Large intestine (tissue), 12 donors: ENCODE results near the gene TNIP2. TPM values are rescaled to one million over a fixed set of nuclear protein-coding genes. Genes with fewer than 3 reads are reported as not detected.

Experiments
- DNase-seq, 2 donors: peaks; one replicate each; pipeline versions ENCODE4 v3.0.0 to v3.0.0-alpha.2; 2013
- H3K27ac ChIP-seq: one replicate; pipeline ENCODE4 v1.5.1; 2013; ENCODE audit warnings: low read length
- H3K27me3 ChIP-seq: 2 replicates; pipeline ENCODE4 v1.6.1; 2013; ENCODE audit warnings: low read length; ENCODE audit not compliant: control insufficient read depth, insufficient read depth
- H3K36me3 ChIP-seq: 2 replicates; pipeline ENCODE4 v1.6.1; 2013; ENCODE audit warnings: low read length; ENCODE audit not compliant: control insufficient read depth, insufficient read depth
- H3K4me1 ChIP-seq: one replicate; pipeline ENCODE4 v1.6.1; 2013; ENCODE audit warnings: low read length; ENCODE audit not compliant: control insufficient read depth, insufficient read depth
- H3K4me3 ChIP-seq: one replicate; pipeline ENCODE4 v1.5.1; 2013; ENCODE audit warnings: low read length
- H3K9me3 ChIP-seq: one replicate; pipeline ENCODE4 v1.6.1; 2013; ENCODE audit warnings: mild to moderate bottlenecking, low read depth, low read length, moderate library complexity; ENCODE audit not compliant: control insufficient read depth
- WGBS: methylation state at CpG from one replicate; pipeline ENCODE4 v1.1.5; 2013; ENCODE audit warnings: low lambda C conversion rate; ENCODE audit not compliant: insufficient coverage; 5-methylcytosine and 5-hydroxymethylcytosine counted together
- long read RNA-seq, 11 donors: transcript quantifications; one replicate each; lab custom pipeline, GENCODE V29; 2026
- polyA plus RNA-seq: library from polyadenylated mRNA; unstranded; fragments of 120-200 nt; gene quantifications from one replicate; pipeline ENCODE4 v1.2.1, GENCODE V29; 2013

The TNIP2 gene, protein sequence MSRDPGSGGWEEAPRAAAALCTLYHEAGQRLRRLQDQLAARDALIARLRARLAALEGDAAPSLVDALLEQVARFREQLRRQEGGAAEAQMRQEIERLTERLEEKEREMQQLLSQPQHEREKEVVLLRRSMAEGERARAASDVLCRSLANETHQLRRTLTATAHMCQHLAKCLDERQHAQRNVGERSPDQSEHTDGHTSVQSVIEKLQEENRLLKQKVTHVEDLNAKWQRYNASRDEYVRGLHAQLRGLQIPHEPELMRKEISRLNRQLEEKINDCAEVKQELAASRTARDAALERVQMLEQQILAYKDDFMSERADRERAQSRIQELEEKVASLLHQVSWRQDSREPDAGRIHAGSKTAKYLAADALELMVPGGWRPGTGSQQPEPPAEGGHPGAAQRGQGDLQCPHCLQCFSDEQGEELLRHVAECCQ
- 28.5 TPM for polyA plus RNA-seq
- long read RNA-seq, donor 1, transcript TNIP2-201 (6 exons, 1,974 nt): major isoform, 5 of 5 reads
- long read RNA-seq, donor 1, partial matches to known transcripts: 0 of 5 reads
- long read RNA-seq, donor 1, other reads (novel, unspliced or antisense): 0 of 5 reads
- long read RNA-seq, donor 2, transcript TNIP2-201 (6 exons, 1,974 nt): major isoform, 10 of 127 reads
- long read RNA-seq, donor 2, partial matches to known transcripts: 69 of 127 reads
- long read RNA-seq, donor 2, other reads (novel, unspliced or antisense): 45 of 127 reads
- long read RNA-seq, donor 3: 0 reads
- long read RNA-seq, donor 4, partial matches to known transcripts: 0 of 1 reads
- long read RNA-seq, donor 4, other reads (novel, unspliced or antisense): 0 of 1 reads
- long read RNA-seq, donor 5, transcript TNIP2-201 (6 exons, 1,974 nt): major isoform, 6 of 8 reads
- long read RNA-seq, donor 5, partial matches to known transcripts: 0 of 8 reads
- long read RNA-seq, donor 5, other reads (novel, unspliced or antisense): 0 of 8 reads
- long read RNA-seq, donor 6, transcript TNIP2-201 (6 exons, 1,974 nt): major isoform, 5 of 7 reads
- long read RNA-seq, donor 6, partial matches to known transcripts: 0 of 7 reads
- long read RNA-seq, donor 6, other reads (novel, unspliced or antisense): 0 of 7 reads
- long read RNA-seq, donor 7, partial matches to known transcripts: 0 of 3 reads
- long read RNA-seq, donor 7, other reads (novel, unspliced or antisense): 0 of 3 reads
- long read RNA-seq, donor 8, transcript TNIP2-201 (6 exons, 1,974 nt): major isoform, 16 of 19 reads
- long read RNA-seq, donor 8, partial matches to known transcripts: 0 of 19 reads
- long read RNA-seq, donor 8, other reads (novel, unspliced or antisense): 0 of 19 reads
- long read RNA-seq, donor 9, transcript TNIP2-201 (6 exons, 1,974 nt): major isoform, 5 of 7 reads
- long read RNA-seq, donor 9, partial matches to known transcripts: 0 of 7 reads
- long read RNA-seq, donor 9, other reads (novel, unspliced or antisense): 0 of 7 reads
- long read RNA-seq, donor 10, transcript TNIP2-201 (6 exons, 1,974 nt): major isoform, 12 of 12 reads
- long read RNA-seq, donor 10, partial matches to known transcripts: 0 of 12 reads
- long read RNA-seq, donor 10, other reads (novel, unspliced or antisense): 0 of 12 reads
- long read RNA-seq, donor 11, transcript TNIP2-201 (6 exons, 1,974 nt): major isoform, 8 of 12 reads
- long read RNA-seq, donor 11, partial matches to known transcripts: 0 of 12 reads
- long read RNA-seq, donor 11, other reads (novel, unspliced or antisense): 0 of 12 reads

DNA sequence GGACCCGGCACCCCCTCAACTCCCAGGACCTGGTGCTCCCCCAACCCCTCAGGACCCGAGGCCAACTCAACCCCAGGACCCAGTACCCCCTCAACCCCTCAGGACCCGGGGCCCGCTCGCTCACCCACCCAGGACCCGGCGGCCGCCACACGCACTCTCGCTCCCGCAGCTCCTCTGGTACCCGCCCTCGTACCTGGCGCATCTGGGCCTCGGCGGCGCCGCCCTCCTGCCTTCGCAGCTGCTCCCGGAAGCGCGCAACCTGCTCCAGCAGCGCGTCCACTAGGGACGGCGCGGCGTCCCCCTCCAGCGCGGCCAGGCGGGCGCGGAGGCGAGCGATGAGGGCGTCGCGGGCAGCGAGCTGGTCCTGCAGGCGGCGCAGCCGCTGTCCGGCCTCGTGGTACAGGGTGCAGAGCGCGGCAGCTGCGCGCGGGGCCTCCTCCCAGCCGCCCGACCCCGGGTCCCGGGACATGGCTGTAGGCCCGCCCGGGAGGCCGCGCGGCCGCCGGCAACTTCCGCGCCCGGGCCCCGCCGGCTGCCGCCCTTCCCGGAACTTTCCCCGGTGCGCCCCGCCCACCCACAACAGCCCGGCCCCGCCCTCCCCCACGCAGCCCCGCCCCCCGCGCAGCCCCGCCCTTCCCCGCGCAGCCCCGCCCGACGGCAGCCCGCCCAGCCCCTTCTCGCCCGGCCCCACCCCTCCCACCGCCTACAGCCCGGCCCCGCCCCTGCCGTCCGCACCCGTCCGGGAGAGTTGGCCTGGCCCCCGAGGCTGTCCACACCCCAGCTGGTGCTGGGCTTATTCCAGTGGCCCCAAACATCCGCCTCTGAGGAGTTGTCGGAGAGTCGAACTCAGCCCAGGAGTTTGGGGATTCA, at the start of gene TNIP2:
TNIP2 (minus strand) TSS at position 516 of the 870 bp plus-strand sequence; CDS start at position 469, 47 bp downstream.
- H3K9me3 ChIP-seq: no peaks in the 10 kb centered on the region
- peaks cover 23% of the 10 kb centered on the region for H3K4me1 ChIP-seq
- peak within 1 kb of the TSS; percentile 67 for H3K4me3 ChIP-seq
- DNase-seq: peak; percentile 79 to 92
- no peaks in the 10 kb centered on the region for H3K27me3 ChIP-seq
- no CpG with 5 or more reads among the region's 96 CpGs for WGBS
- H3K36me3 ChIP-seq: peaks cover 4% of the 10 kb centered on the region
- peak within 1 kb of the TSS; percentile 77 for H3K27ac ChIP-seq

DNA sequence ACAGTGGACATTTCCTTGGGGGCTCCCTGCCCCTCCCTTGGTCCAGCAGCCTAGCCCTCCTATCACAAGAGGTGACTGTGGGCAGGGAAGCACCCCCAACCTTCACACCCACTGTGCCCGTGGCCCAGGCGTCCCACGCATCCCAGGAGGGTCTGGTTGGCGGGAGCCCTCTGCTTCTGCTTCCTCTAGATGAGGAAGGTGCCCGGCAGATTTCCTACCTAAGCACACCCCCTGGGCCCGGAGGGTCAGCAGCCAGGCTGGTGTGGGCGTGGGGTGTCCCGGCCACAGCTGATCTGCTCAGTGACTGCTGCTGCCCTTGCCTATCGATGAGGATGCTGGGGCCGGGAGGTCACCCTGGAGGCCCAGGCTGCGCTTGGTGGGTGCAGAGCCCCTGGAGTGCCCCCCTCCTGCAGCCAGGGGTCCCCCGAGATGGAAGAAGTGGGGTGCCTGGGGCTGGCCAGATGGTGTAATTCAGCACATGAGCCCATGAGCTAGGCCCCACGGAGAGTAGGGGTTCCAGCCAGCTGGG, 48.9 kb upstream of the TNIP2 start:
- no CpG with 5 or more reads among the region's 13 CpGs for WGBS
- Histone ChIP-seq H3K36me3 (no peaks in the 10 kb centered on the region), H3K9me3 (no peaks in the 10 kb centered on the region), H3K27me3 (no peaks in the 10 kb centered on the region), H3K4me1 (peaks cover 65% of the 10 kb centered on the region), H3K4me3 (no peak overlapping the region), H3K27ac (no peak overlapping the region)
- no peak for DNase-seq

DNA sequence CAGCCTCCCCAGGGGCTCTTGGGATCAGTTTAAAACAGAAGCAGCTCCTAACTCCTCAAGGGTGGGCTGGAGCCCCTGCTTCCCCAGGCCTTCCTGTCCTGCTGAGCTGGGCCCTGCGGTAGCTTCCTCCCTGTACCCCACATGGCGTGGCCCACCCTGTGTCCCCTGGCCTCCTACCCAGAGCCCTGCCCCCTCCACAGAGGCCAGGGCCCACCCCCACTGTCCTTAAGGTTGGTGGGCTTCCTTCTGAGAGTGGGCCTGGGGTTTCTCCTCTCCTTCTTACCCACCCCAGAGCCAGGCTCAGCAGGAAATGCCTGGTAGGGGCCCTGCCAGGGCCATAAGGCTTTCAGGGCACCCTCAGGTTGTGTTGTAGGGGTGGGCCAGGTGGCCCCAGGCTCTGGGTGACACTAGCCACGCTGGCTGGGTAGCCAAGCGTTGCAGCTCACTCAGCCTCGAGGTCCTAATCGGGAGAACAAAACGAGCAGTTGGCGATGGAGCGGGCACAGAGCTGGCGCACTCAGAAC, 48.4 kb upstream of the TNIP2 start:
- no CpG with 5 or more reads among the region's 10 CpGs for WGBS
- Histone ChIP-seq H3K4me1 (peaks cover 69% of the 10 kb centered on the region), H3K36me3 (no peaks in the 10 kb centered on the region), H3K9me3 (no peaks in the 10 kb centered on the region), H3K4me3 (no peak overlapping the region), H3K27me3 (no peaks in the 10 kb centered on the region), H3K27ac (no peak overlapping the region)
- DNase-seq: no peak

DNA sequence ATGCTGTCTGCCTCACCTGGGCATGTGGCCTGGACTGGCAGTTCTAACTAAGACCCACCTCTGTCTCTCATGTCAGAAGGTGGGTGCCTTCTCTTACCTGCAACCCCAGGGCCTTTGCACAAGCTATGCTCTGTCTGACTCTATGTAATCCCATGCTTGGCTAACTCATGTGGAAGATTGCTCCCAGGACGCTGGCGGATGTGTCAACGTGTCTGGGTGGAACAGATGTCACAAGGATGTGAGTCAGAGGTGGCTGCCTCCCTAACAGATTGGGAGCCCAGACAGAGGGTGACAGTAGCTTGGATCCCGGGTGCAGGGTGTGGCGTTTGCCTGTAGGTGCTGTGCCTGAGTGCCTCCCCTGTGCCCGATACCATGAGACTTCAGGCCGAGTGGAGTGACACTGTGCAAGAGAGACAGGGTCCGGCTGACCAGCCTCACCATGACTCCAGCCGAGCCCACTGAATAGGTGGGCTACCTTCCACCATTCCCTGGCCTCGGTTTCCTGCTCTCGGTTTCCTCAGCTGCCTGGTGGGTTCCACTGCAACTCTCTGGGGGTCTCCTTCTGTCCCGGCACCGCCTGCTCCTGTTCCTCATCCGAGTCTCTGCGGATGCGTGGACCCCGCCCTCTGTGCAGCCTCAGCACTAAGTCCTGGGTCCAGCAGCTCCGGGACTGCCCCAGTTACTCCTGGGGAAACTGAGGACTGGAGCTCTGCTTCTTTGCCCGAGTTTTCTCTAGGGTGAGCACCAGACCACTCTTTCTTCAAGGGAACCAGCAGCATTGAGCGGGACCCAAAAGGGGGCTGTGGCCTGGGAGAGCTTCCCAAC, 47.7 kb upstream of the TNIP2 start:
- WGBS: no CpG with 5 or more reads among the region's 20 CpGs
- Histone ChIP-seq H3K27me3 (no peaks in the 10 kb centered on the region), H3K9me3 (no peaks in the 10 kb centered on the region), H3K36me3 (no peaks in the 10 kb centered on the region), H3K4me3 (no peak overlapping the region), H3K27ac (peak overlapping the region; percentile 70), H3K4me1 (peaks cover 76% of the 10 kb centered on the region)
- peak in 1 of 2 donors; percentile 54 for DNase-seq

DNA sequence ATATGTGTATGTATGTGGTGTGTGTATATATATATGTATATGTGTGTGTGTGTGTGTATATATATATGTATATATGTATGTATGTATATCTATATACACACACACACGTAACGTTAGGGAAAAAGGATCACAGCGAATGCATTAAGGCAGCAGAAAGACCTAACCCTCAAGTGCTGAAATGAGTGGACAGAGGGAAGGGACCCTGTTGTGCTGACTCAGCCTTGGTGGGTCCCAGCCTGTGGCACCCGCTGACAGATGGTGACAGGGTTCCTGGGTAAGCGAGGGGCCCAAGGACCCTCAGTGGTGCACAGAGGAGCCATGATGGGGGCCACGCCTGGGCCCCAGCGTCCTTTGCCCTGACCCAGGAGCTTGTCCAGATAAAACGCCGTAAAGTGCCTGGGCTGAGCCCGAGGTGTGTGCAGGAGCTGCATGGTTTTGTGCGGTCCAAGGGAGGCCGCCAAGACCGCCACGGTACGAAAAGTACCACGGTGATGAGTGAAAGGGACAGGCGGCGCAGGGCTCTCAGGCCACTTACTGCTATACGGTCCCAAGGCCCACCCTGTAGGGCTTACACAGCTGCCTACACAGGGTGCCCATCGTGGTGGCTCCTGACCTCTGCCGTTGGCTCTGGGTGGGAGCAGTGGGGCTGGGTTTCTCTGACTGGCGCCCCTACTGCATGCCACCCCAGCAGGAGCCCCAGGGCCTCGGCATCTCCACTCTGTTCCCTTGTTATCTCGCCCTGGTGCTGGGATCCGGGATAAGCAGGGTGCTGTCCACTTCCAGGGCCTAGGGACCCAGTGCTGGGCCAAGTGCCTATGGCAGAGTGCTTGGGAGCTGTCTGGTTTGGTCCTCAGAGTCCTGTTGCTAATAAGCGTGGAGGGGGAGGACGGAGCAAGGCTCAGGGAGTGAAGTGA, 46.7 kb upstream of the TNIP2 start:
- no CpG with 5 or more reads among the region's 27 CpGs for WGBS
- Histone ChIP-seq H3K36me3 (no peaks in the 10 kb centered on the region), H3K27me3 (no peaks in the 10 kb centered on the region), H3K4me3 (no peak overlapping the region), H3K9me3 (no peaks in the 10 kb centered on the region), H3K27ac (peak overlapping the region; percentile 70), H3K4me1 (peaks cover 84% of the 10 kb centered on the region)
- DNase-seq: peak in 1 of 2 donors; percentile 66

DNA sequence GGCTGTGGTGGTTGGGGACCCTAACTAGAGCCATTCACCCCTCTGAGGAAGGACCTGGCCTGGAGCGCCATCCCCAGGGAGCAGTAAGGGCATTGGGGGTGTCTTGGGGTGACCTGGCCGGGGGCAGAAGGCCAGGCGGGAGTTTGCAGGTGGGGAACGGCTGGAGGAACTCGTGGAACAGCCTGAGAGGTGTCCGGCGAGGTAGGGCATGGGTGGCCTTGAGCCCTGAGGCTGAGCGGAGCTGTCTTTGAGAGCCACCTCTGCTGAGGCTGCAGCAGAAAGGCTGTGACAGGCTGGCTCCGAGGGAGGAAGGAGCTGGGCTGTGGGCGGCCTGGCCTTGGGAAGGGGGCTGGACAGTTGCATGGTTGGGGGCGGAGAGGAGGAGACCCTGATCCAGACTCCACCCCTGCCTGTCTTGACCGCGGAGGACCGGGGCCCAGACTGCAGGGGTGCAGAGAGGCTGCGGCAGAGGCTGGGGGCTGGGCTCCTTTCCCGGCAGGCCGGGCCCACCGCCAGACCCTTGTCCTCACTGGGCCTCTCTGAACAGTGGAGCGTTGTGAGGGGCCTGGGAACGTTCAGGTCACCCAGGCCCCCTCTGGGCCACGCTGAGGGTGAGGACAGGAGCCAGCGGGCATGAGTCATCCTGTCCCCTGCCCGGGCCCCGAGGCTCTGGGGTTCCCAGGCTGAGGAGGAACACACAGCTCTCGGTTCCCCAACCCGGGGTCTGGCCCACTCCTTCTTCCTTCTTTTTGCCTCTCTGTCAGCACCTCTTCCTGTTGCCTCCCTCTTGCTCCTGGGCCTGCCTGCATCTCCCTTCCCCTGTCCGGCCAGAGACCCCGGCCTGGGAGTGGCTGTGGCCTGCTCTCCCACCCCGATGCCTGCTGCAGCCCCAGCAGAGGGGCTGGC, 44.8 kb upstream of the TNIP2 start:
- Histone ChIP-seq H3K4me3 (no peak overlapping the region), H3K27me3 (no peaks in the 10 kb centered on the region), H3K27ac (peak overlapping the region; percentile 86), H3K9me3 (no peaks in the 10 kb centered on the region), H3K36me3 (no peaks in the 10 kb centered on the region), H3K4me1 (peaks cover 85% of the 10 kb centered on the region)
- peak; percentile 81 to 88 for DNase-seq
- WGBS: no CpG with 5 or more reads among the region's 29 CpGs
